GM12878 (cell line): ENCODE results near the gene MAN2A1. TPM values are rescaled to one million over a fixed set of nuclear protein-coding genes. Genes with fewer than 3 reads are reported as not detected.

Experiments
- ATAC-seq: fragments of 200-7000 bp; cut with Tn5 transposase; 3 replicates; pipeline ENCODE4 v1.9.1; 2020; ENCODE audit warnings: mild to moderate bottlenecking, moderate library complexity
- BruUV-seq: library from RNA; stranded (reverse); fragments of 400-500 nt; replicated peaks from 2 replicates; lab custom pipeline; 2021; lab: Mats Ljungman, UMichigan
- CTCF ChIA-PET: fragments of 300-600 bp; sonication (Branson Sonifier 250); formaldehyde crosslinking; extraction: SDS; loops from one replicate; lab custom pipeline; 2021; ENCODE audit warnings: inconsistent platforms; lab: Yijun Ruan, JAX
- POLR2A ChIA-PET: fragments of 350-600 bp; formaldehyde crosslinking; extraction: SDS; loops from one replicate; lab custom pipeline; 2021; ENCODE audit warnings: inconsistent platforms; lab: Charles Lee
- RAD21 ChIA-PET: fragments of 300-600 bp; sonication (Branson Sonifier 250); formaldehyde crosslinking; loops from one replicate; lab custom pipeline; 2023; ENCODE audit warnings: antibody characterized with exemption; ENCODE audit not compliant: unreplicated experiment; lab: Charles Lee
- SMC1A ChIA-PET: fragments of 300-600 bp; sonication (Branson Sonifier 250); formaldehyde crosslinking; loops from one replicate; lab custom pipeline; 2023; ENCODE audit not compliant: unreplicated experiment, uncharacterized antibody; lab: Charles Lee
- DNase-seq: peaks from one replicate; pipeline ENCODE4 v3.0.0-alpha.2; 2011; ENCODE audit warnings: low read depth, low spot score
- FAIRE-seq: peaks from 3 replicates; lab custom pipeline; 2011; peaks lifted over from hg19 to GRCh38; lab: Jason Lieb, UNC
- H2AFZ ChIP-seq: 2 replicates; pipeline ENCODE4 v1.6.0; 2011; ENCODE audit warnings: low read depth, low read length, control low read depth; ENCODE audit not compliant: control insufficient read depth
- H3K27ac ChIP-seq: 2 replicates; pipeline ENCODE4 v1.5.1; 2011; ENCODE audit warnings: control low read depth; ENCODE audit not compliant: control insufficient read depth, insufficient read depth
- H3K27me3 ChIP-seq, 2 experiments: replicated peaks in 1 of 2; 2 replicates each; pipeline versions ENCODE4 v1.6.0 to v1.6.1; 2011; ENCODE audit warnings: low read length in 1 of 2; ENCODE audit not compliant: control insufficient read depth in 2 of 2, insufficient read depth in 2 of 2
- H3K36me3 ChIP-seq, 2 experiments: 2 replicates each; pipeline ENCODE4 v1.5.1; 2011; ENCODE audit warnings: low read length in 1 of 2; ENCODE audit not compliant: control insufficient read depth in 2 of 2, insufficient read depth in 2 of 2
- H3K4me1 ChIP-seq: 2 replicates; pipeline ENCODE4 v1.6.1; 2011; ENCODE audit warnings: mild to moderate bottlenecking, low read length, moderate library complexity, mixed read lengths; ENCODE audit not compliant: control insufficient read depth, insufficient read depth
- H3K4me2 ChIP-seq: 2 replicates; pipeline ENCODE4 v1.6.0; 2011; ENCODE audit warnings: control low read depth; ENCODE audit not compliant: control insufficient read depth, insufficient read depth
- H3K4me3 ChIP-seq: fragments of 200-600 bp; sonication (generic); 2 replicates; pipeline ENCODE4 v1.5.1; 2016
- H3K79me2 ChIP-seq: 2 replicates; pipeline ENCODE4 v1.6.0; 2011; ENCODE audit warnings: low read length; ENCODE audit not compliant: control insufficient read depth, insufficient read depth
- H3K9ac ChIP-seq: 2 replicates; pipeline ENCODE4 v1.8.0; 2011; ENCODE audit warnings: low read length, control low read depth, mixed read lengths; ENCODE audit not compliant: control insufficient read depth, insufficient read depth
- H3K9me3 ChIP-seq: replicated peaks from 3 replicates; pipeline ENCODE4 v1.5.1; 2011; ENCODE audit warnings: mild to moderate bottlenecking, low read length; ENCODE audit not compliant: control insufficient read depth, insufficient read depth
- H4K20me1 ChIP-seq: 2 replicates; pipeline ENCODE4 v1.6.0; 2011; ENCODE audit not compliant: control insufficient read depth, insufficient read depth
- E4F1 ChIP-seq: fragments of 450-650 bp; IDR thresholded peaks from 2 replicates; pipeline ENCODE4 v1.6.1; 2018; ENCODE audit warnings: borderline replicate concordance, mild to moderate bottlenecking; ENCODE audit not compliant: partially characterized antibody
- EZH2 ChIP-seq: IDR thresholded peaks from 2 replicates; pipeline ENCODE4 v1.6.1; 2012; ENCODE audit warnings: low read depth, mild to moderate bottlenecking, control low read depth, inconsistent platforms, low read length, borderline replicate concordance; ENCODE audit not compliant: control insufficient read depth
- FOS ChIP-seq: IDR thresholded peaks from 3 replicates; pipeline ENCODE4 v1.6.1; 2011; ENCODE audit warnings: borderline replicate concordance; ENCODE audit not compliant: insufficient read length; ENCODE audit errors: extremely low read depth
- FOXK2 ChIP-seq: fragments of 450-650 bp; IDR thresholded peaks from 2 replicates; pipeline ENCODE4 v1.6.1; 2017; ENCODE audit warnings: mild to moderate bottlenecking, moderate library complexity
- JUND ChIP-seq: IDR thresholded peaks from 2 replicates; pipeline ENCODE4 v1.6.1; 2012; ENCODE audit warnings: low read depth, mild to moderate bottlenecking, low read length, improper control_type of control experiment, moderate library complexity
- KLF5 ChIP-seq: fragments of 450-650 bp; IDR thresholded peaks from 2 replicates; pipeline ENCODE4 v1.6.1; 2014; ENCODE audit warnings: mild to moderate bottlenecking; ENCODE audit not compliant: partially characterized antibody
- NFYB ChIP-seq: IDR thresholded peaks from 2 replicates; pipeline ENCODE4 v1.6.1; 2011; ENCODE audit warnings: low read depth, mild to moderate bottlenecking, low read length, improper control_type of control experiment, moderate library complexity; ENCODE audit not compliant: insufficient read depth
- SUPT20H ChIP-seq: IDR thresholded peaks from 2 replicates; pipeline ENCODE4 v1.6.1; 2011; ENCODE audit warnings: low read depth, mild to moderate bottlenecking, low read length, moderate library complexity, borderline replicate concordance; ENCODE audit not compliant: control insufficient read depth
- WGBS: methylation state at CpG from one replicate; pipeline ENCODE4 v1.1.6; 2016; ENCODE audit warnings: low lambda C conversion rate; ENCODE audit not compliant: insufficient replicate concordance, insufficient coverage; ENCODE audit errors: missing lambda C conversion rate; 5-methylcytosine and 5-hydroxymethylcytosine counted together
- in situ Hi-C: fragments of 300-500 bp; cut with MboI; formaldehyde crosslinking; loops from 9 replicates; pipeline ENCODE4 v1.14.3; 2018; ENCODE audit warnings: mixed read lengths
- intact Hi-C: fragments of 100-400 bp; cut with micrococcal nuclease; formaldehyde crosslinking; loops from one replicate; pipeline ENCODE4 v1.14.2; 2022; ENCODE audit not compliant: unreplicated experiment
- polyA plus RNA-seq, 11 experiments: library from polyadenylated mRNA; depleted of rRNA in 4 of 11; unstranded in 6 of 11; stranded (reverse) in 5 of 11; fragments of >200 nt; fragmentation: Nextera tagmentation in 4 of 11; fragmentation: Illumina TruSeq in 1 of 11; extraction: Ambion mirVana in 4 of 11; extraction: Trizol in 1 of 11; gene quantifications; 1 replicate in 1 of 11; 2 replicates in 10 of 11; pipeline versions ENCODE4 v1.2.1 to v1.2.3, GENCODE V29; 2011 to 2016; ENCODE audit warnings: inconsistent platforms in 2 of 11, missing spikeins in 2 of 11, low read depth in 1 of 11
- total RNA-seq, 4 experiments: library from RNA; depleted of rRNA in 3 of 4; stranded (reverse); fragments of >200 nt in 3 of 4; fragmentation: Illumina TruSeq in 1 of 4; extraction: Trizol in 1 of 4; gene quantifications; 2 replicates each; pipeline versions ENCODE4 v1.2.1 to v1.2.3, GENCODE V29; 2013 to 2021

Gene MAN2A1
- total and polyA plus RNA-seq, 10 of the 15 experiments (the other 5 are each of a cell fraction or from before 2014, with no cell fraction given) = 4.2 to 27.9 (median 10.5) TPM

GRCh38 chr5:109700516-109701153 lies 10.9 kb downstream of the MAN2A1 start:
- BruUV-seq = no TSS peak

More at GRCh38 chr5:109700516-109701153, 10.9 kb downstream of the MAN2A1 start:
- SMC1A ChIA-PET = interaction anchor here (1.2 to 2.0 kb wide), 2 partner anchors 10 to 23 kb away, joined by 3 to 5 read pairs; no protein-coding TSS in a partner anchor
- intact Hi-C loops = no loop called here
- in situ Hi-C loops = no loop called here
- FAIRE-seq (no peak), ATAC-seq (no peak), DNase-seq (no peak)
- H3K79me2 ChIP-seq = peaks cover 17% of the 10 kb centered on the region
- no peak overlapping the region for H2AFZ ChIP-seq
- H3K9me3 ChIP-seq = no peaks in the 10 kb centered on the region; the same call in 2 of the 3 replicates
- no peak overlapping the region for H3K4me3 ChIP-seq
- TF ChIP-seq KLF5 (no peak), SUPT20H (no peak), EZH2 (no peak), JUND (no peak), FOS (no peak), NFYB (no peak), E4F1 (no peak), FOXK2 (no peak)
- H3K27ac ChIP-seq = no peak overlapping the region
- H3K27me3 ChIP-seq = no peaks in the 10 kb centered on the region
- POLR2A ChIA-PET = no interaction called here
- WGBS = 52% methylated on average over 3 of the region's 3 CpGs
- no peak overlapping the region for H3K9ac ChIP-seq
- no peaks in the 10 kb centered on the region for H4K20me1 ChIP-seq
- RAD21 ChIA-PET = interaction anchor here (1.2 kb wide), 1 partner anchor 11 kb away, joined by 5 read pairs; the partner anchor contains the start of gene MAN2A1
- H3K36me3 ChIP-seq = no peaks in the 10 kb centered on the region
- CTCF ChIA-PET = no interaction called here
- peaks cover 23% of the 10 kb centered on the region for H3K4me1 ChIP-seq
- peak overlapping the region; percentile 41; the same call in 1 of the 2 replicates for H3K4me2 ChIP-seq
